OCI-LY7 (cell line): ENCODE results near the gene EIF3C. TPM values are rescaled to one million over a fixed set of nuclear protein-coding genes. Genes with fewer than 3 reads are reported as not detected.
"Not testable (repeated sequence)": the region's sequence is repeated elsewhere in the genome, so short reads cannot be mapped to it uniquely, and the experiment has no call there.

Experiments used
- BruUV-seq: library from RNA; stranded (reverse); fragments of 400-500 nt; replicated peaks from 2 replicates; lab custom pipeline; 2021; lab: Mats Ljungman, UMichigan
- CTCF ChIA-PET: fragments of 300-600 bp; sonication (Branson Sonifier 250); formaldehyde crosslinking; loops from one replicate; lab custom pipeline; 2022; ENCODE audit warnings: antibody characterized with exemption; ENCODE audit not compliant: unreplicated experiment; lab: Charles Lee
- POLR2A ChIA-PET: fragments of 300-600 bp; sonication (Branson Sonifier 250); formaldehyde crosslinking; loops from one replicate; lab custom pipeline; 2022; ENCODE audit warnings: antibody characterized with exemption; lab: Charles Lee
- DNase-seq: peaks from one replicate; pipeline ENCODE4 v3.0.0-alpha.2; 2015; ENCODE audit warnings: low spot score
- H2AFZ ChIP-seq: fragments of 200-600 bp; sonication (generic), shearing (Covaris generic); 2 replicates; pipeline ENCODE4 v1.6.1; 2014; ENCODE audit warnings: mild to moderate bottlenecking, antibody characterized with exemption, low read length, moderate library complexity
- H3K27ac ChIP-seq: fragments of 200-600 bp; sonication (generic); 2 replicates; pipeline ENCODE4 v1.5.1; 2014; ENCODE audit warnings: mixed run types, low read depth, mild to moderate bottlenecking, moderate library complexity, low read length, inconsistent platforms; ENCODE audit not compliant: poor library complexity, severe bottlenecking
- H3K36me3 ChIP-seq: fragments of 200-600 bp; sonication (generic); 2 replicates; pipeline ENCODE4 v1.6.1; 2014; ENCODE audit warnings: mild to moderate bottlenecking, antibody characterized with exemption, low read length, moderate library complexity, mixed read lengths; ENCODE audit not compliant: insufficient read depth
- H3K4me1 ChIP-seq: fragments of 200-600 bp; sonication (generic); 2 replicates; pipeline ENCODE4 v1.5.1; 2014; ENCODE audit warnings: mild to moderate bottlenecking, low read length; ENCODE audit not compliant: insufficient read depth, poor library complexity, severe bottlenecking
- H3K4me2 ChIP-seq: fragments of 200-600 bp; sonication (generic); 2 replicates; pipeline ENCODE4 v1.6.1; 2014; ENCODE audit warnings: mild to moderate bottlenecking, low read length
- H3K4me3 ChIP-seq: fragments of 200-600 bp; sonication (generic); 2 replicates; pipeline ENCODE4 v1.5.1; 2014; ENCODE audit warnings: mild to moderate bottlenecking, low read depth, low read length; ENCODE audit not compliant: poor library complexity, severe bottlenecking
- H3K79me2 ChIP-seq: fragments of 200-600 bp; sonication (generic); 2 replicates; pipeline ENCODE4 v1.6.1; 2016; ENCODE audit warnings: low read depth, mild to moderate bottlenecking, low read length, moderate library complexity, mixed read lengths; ENCODE audit not compliant: insufficient read depth
- H3K9me2 ChIP-seq: fragments of 200-600 bp; sonication (generic); 2 replicates; pipeline ENCODE4 v1.6.1; 2016; ENCODE audit warnings: mild to moderate bottlenecking, low read length, mixed read lengths; ENCODE audit not compliant: insufficient read depth
- H3K9me3 ChIP-seq: fragments of 200-600 bp; sonication (generic); 2 replicates; pipeline ENCODE4 v1.6.1; 2014; ENCODE audit warnings: mild to moderate bottlenecking, mixed run types, low read length, mixed read lengths
- H4K20me1 ChIP-seq: fragments of 200-600 bp; sonication (generic); 2 replicates; pipeline ENCODE4 v1.6.1; 2014; ENCODE audit warnings: mild to moderate bottlenecking, antibody characterized with exemption, low read length, moderate library complexity, mixed read lengths; ENCODE audit not compliant: insufficient read depth
- intact Hi-C: fragments of 100-400 bp; cut with micrococcal nuclease; formaldehyde crosslinking; loops from one replicate; pipeline ENCODE4 v1.10.0; 2022; ENCODE audit not compliant: unreplicated experiment
- total RNA-seq, 2 experiments: library from RNA; depleted of rRNA in 1 of 2; stranded (reverse); fragments of >200 nt in 1 of 2; shearing (Covaris generic) in 1 of 2; gene quantifications; 2 replicates each; pipeline ENCODE4 v1.2.3, GENCODE V29; 2014 to 2022

The EIF3C gene
- total RNA-seq, 2 experiments from 2014 or later: 284 to 840 TPM

DNA sequence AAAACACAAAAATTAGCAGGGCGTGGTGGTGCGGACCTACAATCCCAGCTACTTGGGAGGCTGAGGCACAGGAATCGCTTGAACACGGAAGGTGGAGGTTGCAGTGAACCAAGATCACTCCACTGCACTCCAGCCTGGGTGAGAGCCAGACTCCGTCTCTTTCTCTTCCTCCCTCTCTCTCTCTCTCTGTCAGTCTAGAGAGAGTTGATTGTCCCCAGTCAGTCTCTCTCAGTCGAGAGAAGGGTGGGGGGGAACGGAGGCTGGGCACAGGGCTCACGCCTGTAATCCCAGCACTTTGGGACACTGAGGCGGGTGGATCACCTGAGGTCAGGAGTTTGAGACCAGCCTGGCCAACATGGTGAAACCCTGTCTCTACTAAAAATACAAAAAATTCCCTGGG lies 30.0 kb downstream of the EIF3C start:
- H3K79me2 ChIP-seq, H3K9me2 ChIP-seq, H3K36me3 ChIP-seq, H4K20me1 ChIP-seq, BruUV-seq, H2AFZ ChIP-seq, CTCF ChIA-PET, intact Hi-C loops, H3K4me1 ChIP-seq, H3K4me2 ChIP-seq, H3K9me3 ChIP-seq, H3K4me3 ChIP-seq, H3K27ac ChIP-seq, POLR2A ChIA-PET, DNase-seq: not testable (repeated sequence)

DNA sequence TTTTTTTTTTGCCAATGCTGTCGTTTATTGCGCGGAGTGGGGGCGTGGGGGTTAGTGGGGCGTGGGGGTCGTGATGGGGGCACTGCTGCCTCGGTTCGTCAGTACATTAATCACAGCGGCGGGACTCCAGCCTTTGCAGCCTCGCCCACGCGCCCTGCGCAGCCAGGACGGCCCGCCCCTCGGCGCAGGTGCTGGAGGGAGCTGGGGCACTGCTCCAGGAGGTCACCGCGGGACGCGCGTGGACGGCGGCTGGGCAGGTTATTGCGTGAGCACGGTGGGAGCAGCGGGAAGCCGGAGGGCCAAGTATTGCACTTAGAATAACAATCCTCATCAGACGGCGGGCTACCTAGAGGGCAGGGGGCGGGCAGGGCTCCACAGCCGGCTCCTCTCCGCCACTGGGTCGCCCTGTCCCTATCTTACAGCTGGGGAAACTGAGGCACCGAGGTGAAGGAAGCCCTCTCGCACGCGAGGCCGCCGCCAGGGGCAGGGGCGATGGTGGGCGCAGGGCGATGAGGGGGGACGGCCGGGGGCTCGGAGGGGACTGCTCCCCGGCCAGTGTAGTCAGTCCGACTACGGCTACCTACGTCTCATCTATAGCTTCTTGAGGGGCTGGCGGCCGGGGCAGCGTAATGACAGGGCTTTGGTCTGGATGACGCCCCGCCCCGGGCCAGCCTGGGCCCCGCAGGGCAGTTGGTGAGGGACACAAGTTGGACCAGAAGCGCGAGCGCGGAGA lies 35.5 kb downstream of the EIF3C start:
- H3K4me1 ChIP-seq, DNase-seq, POLR2A ChIA-PET, H3K9me2 ChIP-seq, H3K9me3 ChIP-seq, BruUV-seq, intact Hi-C loops, H3K4me2 ChIP-seq, H3K27ac ChIP-seq, CTCF ChIA-PET, H3K4me3 ChIP-seq, H4K20me1 ChIP-seq, H2AFZ ChIP-seq, H3K36me3 ChIP-seq, H3K79me2 ChIP-seq: not testable (repeated sequence)

DNA sequence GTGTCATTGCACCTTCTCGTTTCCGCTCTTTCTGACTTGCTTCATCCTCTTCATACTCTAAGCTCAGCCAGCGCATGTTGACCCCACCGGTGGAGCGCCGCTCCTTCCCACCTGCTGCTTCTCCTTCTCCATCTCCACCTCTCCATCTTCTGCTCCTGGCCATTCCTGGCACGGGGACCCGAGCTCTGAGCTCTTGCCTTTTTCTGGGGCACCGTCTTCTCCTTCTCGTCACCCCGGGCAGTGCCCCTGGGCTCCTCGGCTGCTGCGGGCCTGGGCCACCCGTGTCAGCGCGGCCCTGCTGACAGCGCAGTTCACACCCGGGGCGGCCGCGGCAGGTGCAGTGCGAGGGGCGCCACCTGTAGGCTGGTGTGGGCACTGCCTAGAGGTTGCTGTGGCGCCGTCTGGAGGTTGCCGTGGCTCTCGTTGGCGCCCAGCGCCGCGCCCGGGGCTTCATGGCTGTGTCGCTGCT lies 38.8 kb downstream of the EIF3C start:
- H3K4me2 ChIP-seq, H3K79me2 ChIP-seq, intact Hi-C loops, DNase-seq, H4K20me1 ChIP-seq, CTCF ChIA-PET, H3K4me1 ChIP-seq, H3K9me3 ChIP-seq, H3K9me2 ChIP-seq, H2AFZ ChIP-seq, H3K27ac ChIP-seq, H3K4me3 ChIP-seq, BruUV-seq, H3K36me3 ChIP-seq, POLR2A ChIA-PET: not testable (repeated sequence)

- H3K79me2 ChIP-seq, H4K20me1 ChIP-seq, intact Hi-C loops, BruUV-seq, H2AFZ ChIP-seq, H3K9me2 ChIP-seq, H3K36me3 ChIP-seq, CTCF ChIA-PET, H3K4me3 ChIP-seq, H3K9me3 ChIP-seq, H3K4me1 ChIP-seq, POLR2A ChIA-PET, H3K4me2 ChIP-seq, DNase-seq, H3K27ac ChIP-seq: not testable (repeated sequence)
Measured at GRCh38 chr16:28750469-28751067, 39.3 kb downstream of the EIF3C start.

DNA sequence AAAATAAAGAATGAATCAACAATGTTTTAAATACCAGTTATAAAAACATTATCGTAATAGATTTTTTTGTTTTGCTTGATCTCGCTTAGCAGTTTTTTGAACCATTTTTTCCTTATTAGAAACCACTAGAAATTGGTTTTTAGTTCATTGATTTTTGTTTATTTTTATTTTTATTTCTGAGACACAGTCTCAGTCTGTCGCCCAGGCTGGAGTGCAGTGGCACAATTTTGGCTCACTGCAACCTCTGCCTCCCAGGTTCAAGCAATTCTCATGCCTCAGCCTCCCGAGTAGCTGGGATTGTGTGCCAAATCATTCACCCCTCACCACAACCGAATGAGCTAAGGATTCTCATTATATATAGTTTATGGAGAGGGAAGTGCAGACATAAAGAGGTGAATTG lies 40.2 kb downstream of the EIF3C start, which contains the start of gene NPIPB9:
TSS of gene NPIPB9 (plus strand) at position 301 of the 400 bp plus-strand sequence.
- CTCF ChIA-PET, DNase-seq, H3K4me3 ChIP-seq, BruUV-seq, H4K20me1 ChIP-seq, H2AFZ ChIP-seq, H3K9me3 ChIP-seq, H3K36me3 ChIP-seq, H3K4me1 ChIP-seq, POLR2A ChIA-PET, H3K9me2 ChIP-seq, H3K27ac ChIP-seq, H3K4me2 ChIP-seq, intact Hi-C loops, H3K79me2 ChIP-seq: not testable (repeated sequence)

- H3K4me3 ChIP-seq, H3K9me2 ChIP-seq, CTCF ChIA-PET, H2AFZ ChIP-seq, POLR2A ChIA-PET, DNase-seq, H3K9me3 ChIP-seq, H3K36me3 ChIP-seq, H3K4me1 ChIP-seq, H3K27ac ChIP-seq, H3K79me2 ChIP-seq, H4K20me1 ChIP-seq, H3K4me2 ChIP-seq, BruUV-seq, intact Hi-C loops: not testable (repeated sequence)
Measured at GRCh38 chr16:28781697-28782096, 70.4 kb downstream of the EIF3C start.
